ENCODE results near the gene DGAT2L6. TPM values are rescaled to one million over a fixed set of nuclear protein-coding genes. Genes with fewer than 3 reads are reported as not detected.

The DGAT2L6 gene
- total and polyA plus RNA-seq, 2 experiments from 2014 or later = not detected

- no peak overlapping the region for H3K4me3 ChIP-seq
- H2AFZ ChIP-seq = no peak overlapping the region
- H3K36me3 ChIP-seq (ENCODE audit: insufficient read depth) = no peaks in the 10 kb centered on the region
- Mint-ChIP-seq H3K27me3 (ENCODE audit: insufficient read depth, low read depth, poor library complexity) (peaks cover 1% of the 10 kb centered on the region), H3K36me3 (ENCODE audit: low read depth) (no peaks in the 10 kb centered on the region), H3K4me1 (peaks cover 49% of the 10 kb centered on the region), H3K27ac (no peak overlapping the region), H3K4me3 (no peak overlapping the region), H3K9me3 (no peaks in the 10 kb centered on the region)
- TF ChIP-seq NANOG (IDR thresholded peaks at IDR 0.05; ENCODE audit: borderline replicate concordance) (no peak), EZH2 (IDR thresholded peaks at IDR 0.05; ENCODE audit: low read depth, unreplicated experiment) (no peak), ZNF331 (CRISPR knock-in tag; IDR thresholded peaks at IDR 0.05; ENCODE audit: low read depth) (no peak), JUNB (IDR thresholded peaks at IDR 0.05; ENCODE audit: unreplicated experiment) (no peak)
- no peak overlapping the region for H3K27ac ChIP-seq (ENCODE audit: low read depth)
- H3F3A ChIP-seq (replicated peaks; ENCODE audit: low read depth) = no peaks in the 10 kb centered on the region
- DNase-seq (ENCODE audit: low spot score) = peak; percentile 7
- H3K4me2 ChIP-seq = no peak overlapping the region
- H4K20me1 ChIP-seq (replicated peaks; ENCODE audit: insufficient read depth) = no peaks in the 10 kb centered on the region
- no peaks in the 10 kb centered on the region for H3K27me3 ChIP-seq (ENCODE audit: insufficient read depth)
- H3K79me2 ChIP-seq (replicated peaks; ENCODE audit: insufficient read depth) = no peaks in the 10 kb centered on the region
- ATAC-seq = no peak; the same call in 2 of the 3 replicates
- H3K4me1 ChIP-seq (ENCODE audit: insufficient read depth) = peaks cover 29% of the 10 kb centered on the region
- no peaks in the 10 kb centered on the region for H3K9me2 ChIP-seq (ENCODE audit: insufficient read depth)
These were observed 4.3 kb upstream of the DGAT2L6 start for GRCh38 chrX:70172964-70173363.

DNA sequence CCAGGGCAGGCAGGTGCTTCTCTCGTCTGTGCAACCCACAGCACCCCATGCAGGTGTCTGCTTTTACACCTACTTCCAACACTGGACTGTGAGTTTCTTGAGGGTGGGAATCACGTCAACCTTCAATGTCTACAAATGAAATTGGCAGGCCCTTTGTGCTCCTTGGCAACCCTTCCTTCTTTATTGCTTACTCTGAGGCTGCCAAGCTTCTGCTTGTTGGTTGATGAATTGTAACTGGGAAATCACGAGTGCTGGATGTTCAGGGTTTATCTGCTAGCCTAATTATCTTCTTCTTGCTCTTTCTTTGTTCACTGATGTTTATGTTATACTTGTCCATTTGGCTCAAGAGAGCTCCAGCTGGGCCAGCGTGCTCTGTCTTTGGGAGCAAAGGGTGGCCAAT is 2.5 kb upstream of the DGAT2L6 start:
- H3K79me2 ChIP-seq (replicated peaks; ENCODE audit: insufficient read depth) = no peaks in the 10 kb centered on the region
- ATAC-seq (no peak), DNase-seq (ENCODE audit: low spot score) (no peak)
- H3K27ac ChIP-seq (ENCODE audit: low read depth) = no peak overlapping the region
- Mint-ChIP-seq H3K27ac (no peak overlapping the region), H3K4me3 (no peak overlapping the region), H3K27me3 (ENCODE audit: insufficient read depth, low read depth, poor library complexity) (peaks cover 3% of the 10 kb centered on the region), H3K9me3 (no peaks in the 10 kb centered on the region), H3K36me3 (ENCODE audit: low read depth) (no peaks in the 10 kb centered on the region), H3K4me1 (peaks cover 33% of the 10 kb centered on the region)
- H3K4me3 ChIP-seq = no peak overlapping the region
- no peaks in the 10 kb centered on the region for H3K27me3 ChIP-seq (ENCODE audit: insufficient read depth)
- H4K20me1 ChIP-seq (replicated peaks; ENCODE audit: insufficient read depth) = no peaks in the 10 kb centered on the region
- no peaks in the 10 kb centered on the region for H3F3A ChIP-seq (replicated peaks; ENCODE audit: low read depth)
- no peak overlapping the region for H2AFZ ChIP-seq
- no peaks in the 10 kb centered on the region for H3K36me3 ChIP-seq (ENCODE audit: insufficient read depth)
- no peaks in the 10 kb centered on the region for H3K9me2 ChIP-seq (ENCODE audit: insufficient read depth)
- no peak overlapping the region for H3K4me2 ChIP-seq
- peaks cover 12% of the 10 kb centered on the region for H3K4me1 ChIP-seq (ENCODE audit: insufficient read depth)
- no peak for TF ChIP-seq ZNF331 (CRISPR knock-in tag; IDR thresholded peaks at IDR 0.05; ENCODE audit: low read depth)
- no peak for TF ChIP-seq EZH2 (IDR thresholded peaks at IDR 0.05; ENCODE audit: low read depth, unreplicated experiment)
- TF ChIP-seq NANOG (IDR thresholded peaks at IDR 0.05; ENCODE audit: borderline replicate concordance) = no peak
- no peak for TF ChIP-seq CREB1 (CRISPR knock-in tag; IDR thresholded peaks at IDR 0.05; ENCODE audit: low read depth)
- no peak for TF ChIP-seq STAT1 (IDR thresholded peaks at IDR 0.05; ENCODE audit: unreplicated experiment)
- TF ChIP-seq POLR2AphosphoS5 (IDR thresholded peaks at IDR 0.05; ENCODE audit: low read depth) = no peak
- TF ChIP-seq, protein P1, sequence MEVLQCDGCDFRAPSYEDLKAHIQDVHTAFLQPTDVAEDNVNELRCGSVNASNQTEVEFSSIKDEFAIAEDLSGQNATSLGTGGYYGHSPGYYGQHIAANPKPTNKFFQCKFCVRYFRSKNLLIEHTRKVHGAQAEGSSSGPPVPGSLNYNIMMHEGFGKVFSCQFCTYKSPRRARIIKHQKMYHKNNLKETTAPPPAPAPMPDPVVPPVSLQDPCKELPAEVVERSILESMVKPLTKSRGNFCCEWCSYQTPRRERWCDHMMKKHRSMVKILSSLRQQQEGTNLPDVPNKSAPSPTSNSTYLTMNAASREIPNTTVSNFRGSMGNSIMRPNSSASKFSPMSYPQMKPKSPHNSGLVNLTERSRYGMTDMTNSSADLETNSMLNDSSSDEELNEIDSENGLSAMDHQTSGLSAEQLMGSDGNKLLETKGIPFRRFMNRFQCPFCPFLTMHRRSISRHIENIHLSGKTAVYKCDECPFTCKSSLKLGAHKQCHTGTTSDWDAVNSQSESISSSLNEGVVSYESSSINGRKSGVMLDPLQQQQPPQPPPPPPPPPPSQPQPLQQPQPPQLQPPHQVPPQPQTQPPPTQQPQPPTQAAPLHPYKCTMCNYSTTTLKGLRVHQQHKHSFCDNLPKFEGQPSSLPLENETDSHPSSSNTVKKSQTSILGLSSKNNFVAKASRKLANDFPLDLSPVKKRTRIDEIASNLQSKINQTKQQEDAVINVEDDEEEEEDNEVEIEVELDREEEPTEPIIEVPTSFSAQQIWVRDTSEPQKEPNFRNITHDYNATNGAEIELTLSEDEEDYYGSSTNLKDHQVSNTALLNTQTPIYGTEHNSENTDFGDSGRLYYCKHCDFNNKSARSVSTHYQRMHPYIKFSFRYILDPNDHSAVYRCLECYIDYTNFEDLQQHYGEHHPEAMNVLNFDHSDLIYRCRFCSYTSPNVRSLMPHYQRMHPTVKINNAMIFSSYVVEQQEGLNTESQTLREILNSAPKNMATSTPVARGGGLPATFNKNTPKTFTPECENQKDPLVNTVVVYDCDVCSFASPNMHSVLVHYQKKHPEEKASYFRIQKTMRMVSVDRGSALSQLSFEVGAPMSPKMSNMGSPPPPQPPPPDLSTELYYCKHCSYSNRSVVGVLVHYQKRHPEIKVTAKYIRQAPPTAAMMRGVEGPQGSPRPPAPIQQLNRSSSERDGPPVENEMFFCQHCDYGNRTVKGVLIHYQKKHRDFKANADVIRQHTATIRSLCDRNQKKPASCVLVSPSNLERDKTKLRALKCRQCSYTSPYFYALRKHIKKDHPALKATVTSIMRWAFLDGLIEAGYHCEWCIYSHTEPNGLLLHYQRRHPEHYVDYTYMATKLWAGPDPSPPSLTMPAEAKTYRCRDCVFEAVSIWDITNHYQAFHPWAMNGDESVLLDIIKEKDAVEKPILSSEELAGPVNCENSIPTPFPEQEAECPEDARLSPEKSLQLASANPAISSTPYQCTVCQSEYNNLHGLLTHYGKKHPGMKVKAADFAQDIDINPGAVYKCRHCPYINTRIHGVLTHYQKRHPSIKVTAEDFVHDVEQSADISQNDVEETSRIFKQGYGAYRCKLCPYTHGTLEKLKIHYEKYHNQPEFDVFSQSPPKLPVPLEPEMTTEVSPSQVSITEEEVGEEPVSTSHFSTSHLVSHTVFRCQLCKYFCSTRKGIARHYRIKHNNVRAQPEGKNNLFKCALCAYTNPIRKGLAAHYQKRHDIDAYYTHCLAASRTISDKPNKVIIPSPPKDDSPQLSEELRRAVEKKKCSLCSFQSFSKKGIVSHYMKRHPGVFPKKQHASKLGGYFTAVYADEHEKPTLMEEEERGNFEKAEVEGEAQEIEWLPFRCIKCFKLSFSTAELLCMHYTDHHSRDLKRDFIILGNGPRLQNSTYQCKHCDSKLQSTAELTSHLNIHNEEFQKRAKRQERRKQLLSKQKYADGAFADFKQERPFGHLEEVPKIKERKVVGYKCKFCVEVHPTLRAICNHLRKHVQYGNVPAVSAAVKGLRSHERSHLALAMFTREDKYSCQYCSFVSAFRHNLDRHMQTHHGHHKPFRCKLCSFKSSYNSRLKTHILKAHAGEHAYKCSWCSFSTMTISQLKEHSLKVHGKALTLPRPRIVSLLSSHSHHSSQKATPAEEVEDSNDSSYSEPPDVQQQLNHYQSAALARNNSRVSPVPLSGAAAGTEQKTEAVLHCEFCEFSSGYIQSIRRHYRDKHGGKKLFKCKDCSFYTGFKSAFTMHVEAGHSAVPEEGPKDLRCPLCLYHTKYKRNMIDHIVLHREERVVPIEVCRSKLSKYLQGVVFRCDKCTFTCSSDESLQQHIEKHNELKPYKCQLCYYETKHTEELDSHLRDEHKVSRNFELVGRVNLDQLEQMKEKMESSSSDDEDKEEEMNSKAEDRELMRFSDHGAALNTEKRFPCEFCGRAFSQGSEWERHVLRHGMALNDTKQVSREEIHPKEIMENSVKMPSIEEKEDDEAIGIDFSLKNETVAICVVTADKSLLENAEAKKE (CRISPR knock-in tag; IDR thresholded peaks at IDR 0.05) = no peak
- TF ChIP-seq ZNF114 (CRISPR knock-in tag; IDR thresholded peaks at IDR 0.05) = no peak
- no peak for TF ChIP-seq ETS1 (IDR thresholded peaks at IDR 0.05)
- no peak for TF ChIP-seq JUNB (IDR thresholded peaks at IDR 0.05; ENCODE audit: unreplicated experiment)
- no peak for TF ChIP-seq REST (IDR thresholded peaks at IDR 0.05; ENCODE audit: unreplicated experiment)

All from GM23338 (cell line).